Fibroblast of the aortic adventitia (primary cell): ENCODE data around the gene MGAT5. TPM values are rescaled to one million over a fixed set of nuclear protein-coding genes. Genes with fewer than 3 reads are reported as not detected.

Experiments
- DNase-seq: peaks from one replicate; pipeline ENCODE4 v3.0.0-alpha.2; 2010; ENCODE audit warnings: low read depth
- H3K4me3 ChIP-seq: 2 replicates; pipeline ENCODE4 v1.5.1; 2011; ENCODE audit warnings: low read depth, mild to moderate bottlenecking, control low read depth, low read length, moderate library complexity
- CTCF ChIP-seq: IDR thresholded peaks from 2 replicates; pipeline ENCODE4 v1.5.1; 2011; ENCODE audit warnings: mild to moderate bottlenecking, low read length, control low read depth, inconsistent platforms; ENCODE audit not compliant: insufficient read depth
- total RNA-seq: library from RNA; depleted of rRNA; stranded (reverse); fragments of >200 nt; gene quantifications from 2 replicates; pipeline ENCODE4 v1.2.3, GENCODE V29; 2012; ENCODE audit warnings: low replicate concordance

Gene MGAT5
- total RNA-seq, 1 donor: 46.5 TPM

- no peak overlapping the region for H3K4me3 ChIP-seq
- no peak for DNase-seq
- TF ChIP-seq CTCF: no peak
Observed at GRCh38 chr2:134320930-134321329, 67.1 kb downstream of the MGAT5 start.

GRCh38 chr2:134323777-134324176, 69.9 kb downstream of the MGAT5 start:
- DNase-seq: no peak
- TF ChIP-seq CTCF: no peak
- H3K4me3 ChIP-seq: no peak overlapping the region

GRCh38 chr2:134324430-134324829, 70.6 kb downstream of the MGAT5 start:
- H3K4me3 ChIP-seq: no peak overlapping the region
- no peak for DNase-seq
- TF ChIP-seq CTCF: no peak

GRCh38 chr2:134324947-134325346, 71.1 kb downstream of the MGAT5 start:
- no peak overlapping the region for H3K4me3 ChIP-seq
- no peak for TF ChIP-seq CTCF
- DNase-seq: no peak

- H3K4me3 ChIP-seq: no peak overlapping the region
- TF ChIP-seq CTCF: no peak
- DNase-seq: peak; percentile 54
Observed at GRCh38 chr2:134325696-134326095, 71.8 kb downstream of the MGAT5 start.

- peak; percentile 62 for DNase-seq
- no peak for TF ChIP-seq CTCF
- no peak overlapping the region for H3K4me3 ChIP-seq
Observed at GRCh38 chr2:134327367-134327766, 73.5 kb downstream of the MGAT5 start.

- DNase-seq: no peak
- no peak overlapping the region for H3K4me3 ChIP-seq
- TF ChIP-seq CTCF: no peak
Observed at GRCh38 chr2:134331081-134331480, 77.2 kb downstream of the MGAT5 start.
